Epidermal melanocyte (primary cell): ENCODE measurements around the gene RARS2.

Experiments
- DNase-seq: peaks from one replicate; pipeline ENCODE4 v3.0.0; 2011; ENCODE audit warnings: low spot score; ENCODE audit not compliant: insufficient read length

The RARS2 gene

GRCh38 chr6:87573307-87574024, 16.3 kb downstream of the RARS2 start:
- DNase-seq, result no peak

GRCh38 chr6:87572883-87573282, 16.9 kb downstream of the RARS2 start:
- DNase-seq, result no peak

GRCh38 chr6:87572021-87572420, 17.8 kb downstream of the RARS2 start:
- no peak for DNase-seq

- no peak for DNase-seq
These were observed 28.8 kb downstream of the RARS2 start for GRCh38 chr6:87561017-87561416.

GRCh38 chr6:87558446-87558845, 31.3 kb downstream of the RARS2 start:
- DNase-seq, result no peak

- DNase-seq, result no peak
These were observed 34.3 kb downstream of the RARS2 start for GRCh38 chr6:87555506-87555905.

GRCh38 chr6:87553159-87553765, 36.5 kb downstream of the RARS2 start:
- no peak for DNase-seq

- DNase-seq, result no peak
These were observed 38.0 kb downstream of the RARS2 start for GRCh38 chr6:87551799-87552198.

GRCh38 chr6:87544474-87544735, 45.4 kb downstream of the RARS2 start:
- no peak for DNase-seq

GRCh38 chr6:87543696-87544473, 45.9 kb downstream of the RARS2 start:
- no peak for DNase-seq

GRCh38 chr6:87541744-87542143, 48.0 kb downstream of the RARS2 start:
- no peak for DNase-seq

GRCh38 chr6:87541041-87541440, 48.7 kb downstream of the RARS2 start:
- no peak for DNase-seq

- DNase-seq, result no peak
These were observed 49.2 kb downstream of the RARS2 start for GRCh38 chr6:87540539-87540938.

- no peak for DNase-seq
These were observed 50.2 kb downstream of the RARS2 start for GRCh38 chr6:87539554-87539953.

GRCh38 chr6:87538510-87539260, 51.1 kb downstream of the RARS2 start:
- DNase-seq, result no peak

GRCh38 chr6:87534377-87535047, 55.3 kb downstream of the RARS2 start:
- DNase-seq, result no peak

- no peak for DNase-seq
These were observed 60.6 kb downstream of the RARS2 start for GRCh38 chr6:87529221-87529620.

- DNase-seq, result no peak
These were observed 67.1 kb downstream of the RARS2 start for GRCh38 chr6:87522686-87523085.

GRCh38 chr6:87518453-87518852, 71.3 kb downstream of the RARS2 start:
- DNase-seq, result no peak

GRCh38 chr6:87514831-87515230, 75.0 kb downstream of the RARS2 start:
- DNase-seq, result no peak

- DNase-seq, result no peak
These were observed 85.3 kb downstream of the RARS2 start for GRCh38 chr6:87504441-87504840.
